GM21381 (cell line): Measurements from ENCODE around the gene STON2.
A peak's percentile ranks its signal among the peaks of the same experiment; 100 is the strongest.

ENCODE experiments used
- ATAC-seq: cut with Tn5 transposase; IDR thresholded peaks from one replicate; pipeline ENCODE4 v1.9.1; 2021; ENCODE audit warnings: mild to moderate bottlenecking, moderate library complexity; ENCODE audit not compliant: unreplicated experiment

The STON2 gene

DNA sequence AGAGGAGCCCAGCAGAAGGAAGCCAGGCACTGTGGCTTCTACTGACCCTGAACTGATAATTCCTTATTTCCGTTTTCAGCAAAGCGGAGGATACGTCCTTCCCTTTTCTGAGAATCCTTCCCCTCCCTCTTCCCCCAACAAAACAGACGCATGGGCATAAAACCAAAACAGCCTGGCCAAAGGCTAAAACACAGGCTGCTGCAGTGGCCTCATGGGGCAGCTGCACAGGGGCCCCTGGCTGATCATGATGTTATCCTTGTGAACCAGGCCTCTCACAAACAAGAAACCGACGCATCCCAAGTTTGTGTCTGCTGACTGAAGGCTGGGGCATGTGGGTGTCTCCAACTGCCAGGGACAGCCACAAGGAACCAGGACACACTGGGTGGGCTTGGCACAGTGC is 23.4 kb upstream of the STON2 start:
- no peak for ATAC-seq

GRCh38 chr14:81418057-81418790 is 18.1 kb upstream of the STON2 start:
- no peak for ATAC-seq

DNA sequence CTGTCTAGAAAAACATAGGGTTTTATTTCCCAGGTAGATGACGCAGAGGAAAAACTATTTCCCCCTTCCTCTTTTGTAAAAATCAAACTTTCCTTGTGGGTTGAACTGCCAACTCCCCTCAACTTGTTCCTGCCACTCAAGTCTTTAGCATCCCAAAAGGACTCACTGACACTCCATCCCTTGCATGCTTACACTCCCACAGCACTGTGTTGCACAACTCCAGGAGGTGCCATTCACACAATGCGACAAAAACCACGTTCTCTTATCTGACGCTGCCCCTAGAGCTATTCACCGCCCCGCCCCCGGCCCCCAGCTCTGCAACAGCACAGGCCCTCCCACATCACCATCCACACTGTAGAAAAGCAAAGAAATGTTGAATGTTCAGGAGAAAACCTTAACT is 16.9 kb upstream of the STON2 start:
- no peak for ATAC-seq

DNA sequence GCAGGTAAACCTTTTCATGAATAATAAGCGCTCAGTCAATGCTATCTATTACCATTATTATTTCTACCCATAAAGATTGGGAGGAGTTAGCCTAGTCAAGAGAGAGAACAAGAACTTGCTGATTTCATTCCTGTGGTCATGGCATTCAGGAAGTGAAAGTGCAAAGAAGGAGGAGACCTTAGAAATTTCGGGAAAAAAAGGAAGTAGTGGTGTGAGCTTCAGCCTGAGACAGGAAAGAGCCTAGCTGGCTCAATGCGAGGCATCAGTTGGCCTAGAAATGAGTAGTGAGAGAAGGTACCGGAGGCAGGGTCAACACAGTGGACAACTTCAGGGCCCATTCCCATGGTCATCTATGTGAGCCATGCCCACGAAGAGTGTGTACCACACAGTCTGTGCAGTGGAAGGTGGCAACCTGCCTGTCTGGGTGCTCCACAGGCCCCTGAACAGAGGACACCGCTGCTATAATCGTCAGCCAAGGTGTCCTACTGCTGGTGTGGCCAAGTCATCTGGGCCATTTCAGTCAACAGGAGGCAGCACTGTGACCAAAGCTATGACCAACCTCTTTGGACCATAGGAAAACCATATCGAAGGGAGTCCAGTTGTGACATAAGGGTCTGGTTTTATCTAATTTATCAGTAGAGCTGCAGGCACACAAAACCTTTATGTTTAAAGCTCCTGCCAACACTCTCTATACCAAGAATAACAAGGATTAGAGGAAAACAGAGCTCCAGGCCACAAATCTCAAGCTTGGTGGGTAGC is 16.2 kb upstream of the STON2 start:
- no peak for ATAC-seq

GRCh38 chr14:81415781-81416180 is 15.7 kb upstream of the STON2 start:
- ATAC-seq: no peak

GRCh38 chr14:81414123-81414522 is 14.0 kb upstream of the STON2 start:
- no peak for ATAC-seq

- ATAC-seq: no peak
Measured at GRCh38 chr14:81412779-81413178, 12.7 kb upstream of the STON2 start.

DNA sequence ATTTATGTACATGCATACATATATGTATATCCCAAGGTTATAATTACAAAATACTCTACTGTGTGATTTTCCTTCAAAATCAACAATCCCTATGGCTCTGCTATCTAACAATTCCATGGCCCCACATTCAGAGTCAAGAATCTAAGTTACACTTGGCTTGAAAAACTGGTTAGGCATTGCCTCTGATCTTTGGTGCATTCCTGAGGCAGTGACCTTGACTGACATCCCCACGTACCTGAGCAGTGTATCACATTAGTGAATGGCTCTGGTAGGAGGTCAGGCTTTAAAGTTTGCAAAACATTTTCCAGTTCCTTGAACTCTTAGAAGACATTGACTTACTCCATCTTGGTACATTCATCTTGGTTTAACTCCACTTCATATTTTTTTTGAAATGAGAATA is 8.5 kb upstream of the STON2 start:
- no peak for ATAC-seq

- no peak for ATAC-seq
Measured at GRCh38 chr14:81406863-81407262, 6.7 kb upstream of the STON2 start.

DNA sequence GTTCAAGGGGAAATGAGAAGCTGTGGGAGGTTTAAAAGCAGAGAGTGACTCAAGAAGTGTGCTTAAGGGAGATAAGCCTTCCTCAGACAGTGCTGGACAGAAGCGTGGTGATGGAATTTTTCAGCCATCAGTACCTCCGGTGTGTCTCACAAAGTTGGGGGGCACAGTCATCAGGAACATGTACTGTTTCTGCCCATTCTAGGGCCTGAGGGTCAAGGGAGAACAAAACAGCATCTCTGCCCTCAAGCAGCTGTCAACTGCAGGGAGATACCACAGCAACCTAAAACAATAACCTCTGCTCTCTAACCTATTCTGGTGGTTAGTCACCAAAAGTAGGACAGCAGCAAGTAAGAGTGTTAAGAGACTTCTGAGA is 2.0 kb upstream of the STON2 start:
- ATAC-seq: peak; percentile 22

- peak; percentile 66 for ATAC-seq
Measured at GRCh38 chr14:81401420-81402122, 1.4 kb upstream of the STON2 start.

DNA sequence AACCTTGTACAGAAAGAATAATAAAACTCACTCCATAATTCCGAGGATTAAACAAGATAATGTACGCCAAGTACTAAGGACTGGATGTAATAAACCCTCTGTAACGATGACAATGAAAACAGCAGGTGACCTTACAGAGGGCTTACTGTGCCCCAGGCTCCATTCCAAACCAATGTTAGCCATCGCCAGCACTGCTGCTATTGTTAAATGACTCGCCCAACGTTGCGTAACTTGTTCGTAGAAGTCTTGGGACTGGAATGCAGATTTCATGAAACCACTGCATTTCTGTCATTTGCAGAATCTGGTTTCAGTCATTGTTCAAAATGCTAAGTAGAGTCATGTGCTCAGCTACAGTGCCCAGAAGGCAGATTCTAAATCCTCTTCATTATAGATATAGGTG is 728 bp upstream of the STON2 start:
- no peak for ATAC-seq

- ATAC-seq: no peak
Measured at GRCh38 chr14:81398196-81398891, 1.8 kb downstream of the STON2 start.

GRCh38 chr14:81396113-81396512 is 4.0 kb downstream of the STON2 start:
- no peak for ATAC-seq

DNA sequence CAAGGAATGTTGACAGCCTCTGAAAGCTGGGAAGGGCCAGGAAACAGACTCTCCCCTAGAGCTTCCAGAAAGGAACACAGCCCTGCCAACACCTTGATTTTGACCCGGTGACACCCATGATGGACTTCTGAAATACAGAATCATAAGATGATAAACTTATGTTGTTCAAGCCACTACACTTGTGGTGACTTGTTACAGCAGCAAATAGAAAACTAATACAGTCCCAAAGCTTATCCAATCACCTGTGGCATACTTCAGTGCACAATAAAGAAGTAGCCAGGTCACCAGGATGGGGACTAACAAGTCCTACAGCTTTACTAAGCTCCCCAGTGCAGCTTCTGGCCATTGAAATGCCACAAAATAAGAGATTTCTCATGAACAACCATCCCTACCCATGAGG is 5.4 kb downstream of the STON2 start:
- ATAC-seq: no peak

DNA sequence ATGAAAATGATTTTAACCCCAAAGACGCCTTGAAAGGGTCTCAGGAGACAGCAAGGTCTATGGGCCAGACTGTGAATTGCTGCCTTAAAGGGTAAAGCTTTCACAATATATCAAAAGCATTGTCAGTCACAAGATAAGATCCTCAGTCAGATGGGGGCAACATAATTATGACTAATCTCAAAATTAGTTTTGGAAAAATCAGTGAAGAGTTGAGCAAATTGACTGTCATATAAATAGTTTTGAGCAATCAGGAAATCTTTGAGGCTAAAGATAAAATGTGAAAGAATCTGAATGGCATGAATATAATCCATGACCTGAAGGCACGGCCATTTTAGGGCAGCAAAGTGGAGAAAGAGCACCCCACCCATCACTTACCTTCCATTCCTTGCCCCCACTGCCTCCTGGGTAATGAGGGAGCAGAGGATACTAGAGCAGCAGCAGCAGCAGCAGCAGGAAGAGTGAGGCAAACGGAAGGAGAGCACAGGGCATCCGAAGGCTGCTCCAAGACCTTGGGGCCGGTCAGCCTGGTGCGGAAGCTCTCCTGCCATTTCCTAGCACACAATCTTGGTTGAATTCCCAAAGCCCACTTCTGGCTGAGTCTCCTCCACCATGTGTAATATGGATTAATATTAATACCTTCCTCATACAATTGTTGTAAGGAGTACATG is 7.0 kb downstream of the STON2 start:
- ATAC-seq: no peak

GRCh38 chr14:81392052-81392451 is 8.1 kb downstream of the STON2 start:
- no peak for ATAC-seq

GRCh38 chr14:81390696-81391095 is 9.4 kb downstream of the STON2 start:
- no peak for ATAC-seq

- ATAC-seq: no peak
Measured at GRCh38 chr14:81388336-81388735, 11.8 kb downstream of the STON2 start.

GRCh38 chr14:81386290-81386745 is 13.8 kb downstream of the STON2 start:
- no peak for ATAC-seq

GRCh38 chr14:81385886-81386285 is 14.2 kb downstream of the STON2 start:
- ATAC-seq: no peak
